H9 (cell line): ENCODE data around the gene LMO1. TPM values are rescaled to one million over a fixed set of nuclear protein-coding genes. Genes with fewer than 3 reads are reported as not detected.

Source experiments
- DNase-seq: peaks from one replicate; pipeline ENCODE4 v3.0.0-alpha.2; 2017
- H2AFZ ChIP-seq: one replicate; pipeline ENCODE4 v1.6.1; 2013; ENCODE audit warnings: mild to moderate bottlenecking, low read length, control low read depth, moderate library complexity
- H2AK5ac ChIP-seq: 2 replicates; pipeline ENCODE4 v1.6.1; 2013; ENCODE audit warnings: low read length, control low read depth, mixed read lengths; ENCODE audit not compliant: insufficient read length
- H2BK120ac ChIP-seq: one replicate; pipeline ENCODE4 v1.6.1; 2013; ENCODE audit warnings: low read depth, mild to moderate bottlenecking, low read length, control low read depth, inconsistent platforms; ENCODE audit not compliant: poor library complexity, severe bottlenecking
- H2BK12ac ChIP-seq: 2 replicates; pipeline ENCODE4 v1.6.1; 2013; ENCODE audit warnings: low read length, control low read depth, mixed read lengths, low read depth; ENCODE audit not compliant: insufficient read length
- H2BK15ac ChIP-seq: 2 replicates; pipeline ENCODE4 v1.6.1; 2013; ENCODE audit warnings: low read depth, low read length, control low read depth
- H2BK20ac ChIP-seq: one replicate; pipeline ENCODE4 v1.6.1; 2013; ENCODE audit warnings: low read depth, mild to moderate bottlenecking, low read length, control low read depth, inconsistent platforms; ENCODE audit not compliant: poor library complexity, severe bottlenecking
- H2BK5ac ChIP-seq: 2 replicates; pipeline ENCODE4 v1.6.1; 2013; ENCODE audit warnings: low read length, control low read depth, mixed read lengths; ENCODE audit not compliant: insufficient read length
- H3K14ac ChIP-seq: 2 replicates; pipeline ENCODE4 v1.6.1; 2013; ENCODE audit warnings: low read length, control low read depth; ENCODE audit not compliant: insufficient read depth
- H3K18ac ChIP-seq: 2 replicates; pipeline ENCODE4 v1.6.1; 2013; ENCODE audit warnings: low read depth, mild to moderate bottlenecking, mixed read lengths, low read length, control low read depth; ENCODE audit not compliant: insufficient read length
- H3K23ac ChIP-seq: 2 replicates; pipeline ENCODE4 v1.6.1; 2013; ENCODE audit warnings: low read length, control low read depth, mixed read lengths, low read depth; ENCODE audit not compliant: insufficient read length
- H3K23me2 ChIP-seq: 2 replicates; pipeline ENCODE4 v1.6.1; 2013; ENCODE audit warnings: low read depth, mild to moderate bottlenecking, mixed read lengths, low read length, control low read depth; ENCODE audit not compliant: insufficient read length, poor library complexity, severe bottlenecking
- H3K27ac ChIP-seq: 2 replicates; pipeline ENCODE4 v1.5.1; 2013; ENCODE audit warnings: low read length, control low read depth, mixed read lengths, low read depth; ENCODE audit not compliant: insufficient read length
- H3K27me3 ChIP-seq: 2 replicates; pipeline ENCODE4 v1.6.1; 2013; ENCODE audit warnings: low read length, control low read depth, inconsistent platforms; ENCODE audit not compliant: insufficient read depth
- H3K4ac ChIP-seq: 2 replicates; pipeline ENCODE4 v1.6.1; 2013; ENCODE audit warnings: low read depth, mild to moderate bottlenecking, control low read depth, inconsistent platforms, low read length, moderate library complexity
- H3K4me1 ChIP-seq: 2 replicates; pipeline ENCODE4 v1.6.1; 2013; ENCODE audit warnings: low read length, control low read depth, inconsistent platforms; ENCODE audit not compliant: insufficient read depth
- H3K4me2 ChIP-seq: 2 replicates; pipeline ENCODE4 v1.6.1; 2013; ENCODE audit warnings: low read length, control low read depth, mixed read lengths; ENCODE audit not compliant: insufficient read length, insufficient read depth
- H3K56ac ChIP-seq: 2 replicates; pipeline ENCODE4 v1.6.1; 2013; ENCODE audit warnings: low read depth, mild to moderate bottlenecking, mixed read lengths, low read length, control low read depth; ENCODE audit not compliant: insufficient read length
- H3K79me1 ChIP-seq: 2 replicates; pipeline ENCODE4 v1.6.1; 2013; ENCODE audit warnings: low read depth, mild to moderate bottlenecking, moderate library complexity, low read length, control low read depth, inconsistent platforms; ENCODE audit not compliant: insufficient read depth, poor library complexity, severe bottlenecking
- H3K79me2 ChIP-seq: 2 replicates; pipeline ENCODE4 v1.6.1; 2013; ENCODE audit warnings: low read length, control low read depth, inconsistent platforms; ENCODE audit not compliant: insufficient read depth
- H3K9ac ChIP-seq: 2 replicates; pipeline ENCODE4 v1.6.1; 2013; ENCODE audit warnings: low read length, control low read depth, mixed read lengths; ENCODE audit not compliant: insufficient read length; ENCODE audit errors: extremely low read depth
- H3K9me3 ChIP-seq: one replicate; pipeline ENCODE4 v1.6.1; 2013; ENCODE audit warnings: low read depth, low read length, inconsistent platforms; ENCODE audit not compliant: control insufficient read depth
- H3T11ph ChIP-seq: one replicate; pipeline ENCODE4 v1.6.1; 2013; ENCODE audit warnings: mild to moderate bottlenecking, low read length, control low read depth, inconsistent platforms
- H4K20me1 ChIP-seq: one replicate; pipeline ENCODE4 v1.6.1; 2013; ENCODE audit not compliant: control insufficient read depth, insufficient read length, insufficient read depth
- H4K5ac ChIP-seq: 2 replicates; pipeline ENCODE4 v1.6.1; 2013; ENCODE audit warnings: low read depth, mild to moderate bottlenecking, mixed read lengths, low read length, control low read depth; ENCODE audit not compliant: insufficient read length
- H4K8ac ChIP-seq: replicated peaks from 2 replicates; pipeline ENCODE4 v1.6.1; 2013; ENCODE audit warnings: low read length, control low read depth, mixed read lengths, low read depth; ENCODE audit not compliant: insufficient read length
- H4K91ac ChIP-seq: 2 replicates; pipeline ENCODE4 v1.6.1; 2013; ENCODE audit warnings: low read depth, mild to moderate bottlenecking, moderate library complexity, mixed read lengths, low read length, control low read depth; ENCODE audit not compliant: insufficient read length
- H3K27ac Mint-ChIP-seq, 3 experiments: 2 replicates in 2 of 3; 3 replicates in 1 of 3; pipeline ENCODE4 v1.8.0; 2020 to 2021; ENCODE audit warnings: mixed read lengths in 3 of 3, mild to moderate bottlenecking in 1 of 3, moderate library complexity in 1 of 3
- H3K27me3 Mint-ChIP-seq: 2 replicates; pipeline ENCODE4 v1.8.0; 2021; ENCODE audit warnings: low read depth, mild to moderate bottlenecking, moderate library complexity, mixed read lengths
- H3K36me3 Mint-ChIP-seq, 3 experiments: 2 replicates in 2 of 3; 3 replicates in 1 of 3; pipeline ENCODE4 v1.8.0; 2020 to 2021; ENCODE audit warnings: low read depth in 3 of 3, mixed read lengths in 3 of 3; ENCODE audit not compliant: insufficient read depth in 1 of 3
- H3K4me1 Mint-ChIP-seq, 2 experiments: 2 replicates each; pipeline ENCODE4 v1.8.0; 2020; ENCODE audit warnings: mixed read lengths in 2 of 2
- H3K4me3 Mint-ChIP-seq, 2 experiments: 2 replicates in 1 of 2; 3 replicates in 1 of 2; pipeline ENCODE4 v1.8.0; 2020 to 2021; ENCODE audit warnings: mild to moderate bottlenecking in 2 of 2, mixed read lengths in 2 of 2, moderate library complexity in 1 of 2
- H3K9me3 Mint-ChIP-seq, 2 experiments: 2 replicates in 1 of 2; 3 replicates in 1 of 2; pipeline ENCODE4 v1.8.0; 2020; ENCODE audit warnings: mild to moderate bottlenecking in 2 of 2, mixed read lengths in 2 of 2, moderate library complexity in 1 of 2
- CTCF ChIP-seq: fragments of 200-600 bp; sonication (generic); conservative IDR thresholded peaks from 3 replicates; pipeline ENCODE4 v1.8.0; 2021; ENCODE audit warnings: antibody characterized with exemption, mild to moderate bottlenecking
- WGBS: extraction: QIAGEN DNeasy Blood & Tissue Kit; methylation state at CpG from one replicate; pipeline ENCODE4 v1.1.7; 2013; ENCODE audit warnings: missing lambda C conversion rate, low lambda C conversion rate, mixed read lengths; ENCODE audit not compliant: insufficient read length; ENCODE audit errors: extremely low coverage; 5-methylcytosine and 5-hydroxymethylcytosine counted together
- total RNA-seq: library from RNA; stranded (reverse); gene quantifications from 2 replicates; pipeline ENCODE4 v1.2.1, GENCODE V29; 2021

Gene LMO1
- total RNA-seq, 1 experiment from 2014 or later, result 0.50 TPM

- no peaks in the 10 kb centered on the region for H3K23me2 ChIP-seq
- H3K36me3 Mint-ChIP-seq, result no peaks in the 10 kb centered on the region
- H3K23ac ChIP-seq, result no peak overlapping the region
- H3K27me3 ChIP-seq, result no peaks in the 10 kb centered on the region; the same call in 1 of the 2 replicates
- no peak overlapping the region for H3K18ac ChIP-seq
- peaks cover 53% of the 10 kb centered on the region for H3K27me3 Mint-ChIP-seq
- no peaks in the 10 kb centered on the region for H3K9me3 Mint-ChIP-seq
- no peak overlapping the region for H3K4me2 ChIP-seq
- no peak overlapping the region for H3K4ac ChIP-seq
- no peak for TF ChIP-seq CTCF
- peaks cover 0 to 2% of the 10 kb centered on the region in 2 experiments; a peak in 2 of 4 replicates for H3K4me1 Mint-ChIP-seq
- no peak overlapping the region for H4K5ac ChIP-seq
- no peaks in the 10 kb centered on the region for H3K79me1 ChIP-seq
- no peaks in the 10 kb centered on the region for H3K9me3 ChIP-seq
- no peak overlapping the region for H2AFZ ChIP-seq
- H3K4me1 ChIP-seq, result no peaks in the 10 kb centered on the region
- H3T11ph ChIP-seq, result no peak overlapping the region
- H2BK12ac ChIP-seq, result no peak overlapping the region
- WGBS, result no CpG with 5 or more reads among the region's 2 CpGs
- no peak overlapping the region for H3K56ac ChIP-seq
- DNase-seq, result peak; percentile 10
- H2BK5ac ChIP-seq, result no peak overlapping the region
- H4K91ac ChIP-seq, result no peak overlapping the region
- H2BK120ac ChIP-seq, result no peak overlapping the region
- no peaks in the 10 kb centered on the region for H4K20me1 ChIP-seq
- no peak overlapping the region for H3K4me3 Mint-ChIP-seq
- no peak overlapping the region for H4K8ac ChIP-seq
- no peak overlapping the region for H3K27ac Mint-ChIP-seq
- H3K9ac ChIP-seq, result no peak overlapping the region
- no peak overlapping the region for H3K27ac ChIP-seq
- H2BK15ac ChIP-seq, result no peak overlapping the region
- H3K14ac ChIP-seq, result no peak overlapping the region
- no peak overlapping the region for H2AK5ac ChIP-seq
- H2BK20ac ChIP-seq, result no peak overlapping the region
- no peaks in the 10 kb centered on the region for H3K79me2 ChIP-seq
These were observed 64.0 kb downstream of the LMO1 start for GRCh38 chr11:8199676-8200075.
